Lower leg skin (tissue), 4 donors: ENCODE results near the gene TEK. TPM values are rescaled to one million over a fixed set of nuclear protein-coding genes. Genes with fewer than 3 reads are reported as not detected.

Source experiments
- DNase-seq, 2 donors: peaks; one replicate each; pipeline ENCODE4 v3.0.0-alpha.2; 2019; ENCODE audit warnings: low spot score in 2 of 2
- H3K4me3 ChIP-seq: fragments of 200-600 bp; sonication (generic); 2 replicates; pipeline ENCODE4 v1.5.1; 2017; ENCODE audit warnings: mild to moderate bottlenecking, low read depth; ENCODE audit not compliant: poor library complexity, severe bottlenecking
- POLR2A ChIP-seq, 2 donors: fragments of 450-650 bp; IDR thresholded peaks; one replicate each; pipeline ENCODE4 v1.6.1; 2016 to 2017; ENCODE audit warnings: antibody characterized with exemption in 2 of 2, mild to moderate bottlenecking in 1 of 2, moderate library complexity in 1 of 2
- WGBS, 2 donors: methylation state at CpG; one replicate each; pipeline ENCODE4 v1.1.5; 2018; 5-methylcytosine and 5-hydroxymethylcytosine counted together
- intact Hi-C: fragments of 100-400 bp; cut with DNase I; formaldehyde crosslinking; loops from one replicate; pipeline ENCODE4 v1.15.0; 2023; ENCODE audit warnings: low total_unique reads
- total RNA-seq, 4 donors: library from RNA; depleted of rRNA; stranded (reverse); fragments of >200 nt; gene quantifications; one replicate each; pipeline ENCODE4 v1.1.0, GENCODE V29; 2016
- TF ChIP-seq, protein P1 (sequence below), 3 donors: fragments of 450-650 bp; IDR thresholded peaks; one replicate each; pipeline ENCODE4 v1.5.1; 2016; ENCODE audit warnings: antibody characterized with exemption in 3 of 3, mild to moderate bottlenecking in 3 of 3, moderate library complexity in 2 of 3

TEK gene
- total RNA-seq, 4 donors from 2014 or later, result 2.5 to 9.2 (median 3.8) TPM

DNA sequence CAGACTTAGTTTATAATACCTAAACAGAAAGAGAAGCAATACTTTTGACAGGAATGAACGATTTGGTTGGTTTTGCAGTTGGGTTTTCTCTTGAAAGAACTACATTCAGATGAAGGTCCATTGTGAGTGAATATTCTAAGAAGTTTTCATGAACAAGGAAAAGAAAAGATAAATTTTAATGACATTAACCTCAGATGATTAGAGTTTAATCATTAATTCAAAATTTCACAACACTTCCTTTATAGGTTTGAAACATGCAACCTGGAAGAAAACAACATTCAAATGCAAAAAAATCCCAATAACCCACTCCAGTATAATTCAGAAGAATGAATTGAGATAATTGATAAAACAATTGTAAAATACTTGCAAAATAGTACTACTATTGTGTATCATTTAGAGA is 164.2 kb downstream of the TEK start:
- 88 to 95% methylated on average over 1 of the region's 1 CpG for WGBS, 2 donors
- TF ChIP-seq, protein P1, sequence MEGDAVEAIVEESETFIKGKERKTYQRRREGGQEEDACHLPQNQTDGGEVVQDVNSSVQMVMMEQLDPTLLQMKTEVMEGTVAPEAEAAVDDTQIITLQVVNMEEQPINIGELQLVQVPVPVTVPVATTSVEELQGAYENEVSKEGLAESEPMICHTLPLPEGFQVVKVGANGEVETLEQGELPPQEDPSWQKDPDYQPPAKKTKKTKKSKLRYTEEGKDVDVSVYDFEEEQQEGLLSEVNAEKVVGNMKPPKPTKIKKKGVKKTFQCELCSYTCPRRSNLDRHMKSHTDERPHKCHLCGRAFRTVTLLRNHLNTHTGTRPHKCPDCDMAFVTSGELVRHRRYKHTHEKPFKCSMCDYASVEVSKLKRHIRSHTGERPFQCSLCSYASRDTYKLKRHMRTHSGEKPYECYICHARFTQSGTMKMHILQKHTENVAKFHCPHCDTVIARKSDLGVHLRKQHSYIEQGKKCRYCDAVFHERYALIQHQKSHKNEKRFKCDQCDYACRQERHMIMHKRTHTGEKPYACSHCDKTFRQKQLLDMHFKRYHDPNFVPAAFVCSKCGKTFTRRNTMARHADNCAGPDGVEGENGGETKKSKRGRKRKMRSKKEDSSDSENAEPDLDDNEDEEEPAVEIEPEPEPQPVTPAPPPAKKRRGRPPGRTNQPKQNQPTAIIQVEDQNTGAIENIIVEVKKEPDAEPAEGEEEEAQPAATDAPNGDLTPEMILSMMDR (IDR thresholded peaks at IDR 0.05), result no peak
- TF ChIP-seq POLR2A (IDR thresholded peaks at IDR 0.05), result no peak
- intact Hi-C loops, result loop anchor here (10.0 kb wide), 1 partner anchor 228 kb away; no protein-coding TSS in a partner anchor
- no peak for DNase-seq
- H3K4me3 ChIP-seq, result no peak overlapping the region

DNA sequence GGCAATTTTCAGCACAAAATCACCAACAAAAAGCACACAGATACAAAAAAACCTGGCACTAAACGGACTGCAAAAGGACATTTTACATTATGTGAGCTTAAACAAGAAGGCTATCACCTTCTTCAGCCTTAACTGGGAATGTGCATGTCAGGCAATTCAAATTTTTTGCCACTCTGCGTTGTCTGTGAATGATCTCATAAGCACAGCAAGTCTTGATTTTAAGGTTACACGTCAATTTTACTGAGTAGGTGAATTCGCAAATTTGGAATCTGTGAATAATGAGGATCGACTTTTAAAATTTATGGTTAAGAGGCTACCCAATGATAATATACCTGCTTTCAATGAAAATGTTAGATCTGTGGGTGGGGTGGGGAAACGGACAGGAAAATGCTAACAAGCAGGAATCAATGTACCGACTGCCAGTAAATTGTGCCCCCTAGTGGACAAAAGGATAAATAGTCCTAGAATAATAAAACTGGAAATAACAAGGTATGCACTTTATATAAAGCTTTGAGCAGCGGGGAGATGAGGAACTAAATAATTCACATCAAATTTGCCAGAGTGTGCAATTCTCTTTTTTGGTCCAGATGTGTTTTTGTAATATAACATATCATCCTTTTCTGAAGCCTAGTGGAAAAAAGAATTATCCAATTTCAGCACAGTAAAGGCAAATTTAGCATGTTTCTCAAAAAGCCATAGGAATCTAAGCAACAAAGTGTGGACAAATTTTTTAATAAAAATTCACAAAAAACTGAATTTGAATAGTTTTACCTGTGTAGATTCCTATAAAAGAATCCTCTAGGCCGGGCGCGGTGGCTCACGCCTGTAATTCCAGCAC is 167.4 kb downstream of the TEK start:
- intact Hi-C loops, result loop anchor here (10.0 kb wide), 1 partner anchor 232 kb away; no protein-coding TSS in a partner anchor
- WGBS, 2 donors, result 40 to 43% methylated on average over 12 of the region's 12 CpGs

DNA sequence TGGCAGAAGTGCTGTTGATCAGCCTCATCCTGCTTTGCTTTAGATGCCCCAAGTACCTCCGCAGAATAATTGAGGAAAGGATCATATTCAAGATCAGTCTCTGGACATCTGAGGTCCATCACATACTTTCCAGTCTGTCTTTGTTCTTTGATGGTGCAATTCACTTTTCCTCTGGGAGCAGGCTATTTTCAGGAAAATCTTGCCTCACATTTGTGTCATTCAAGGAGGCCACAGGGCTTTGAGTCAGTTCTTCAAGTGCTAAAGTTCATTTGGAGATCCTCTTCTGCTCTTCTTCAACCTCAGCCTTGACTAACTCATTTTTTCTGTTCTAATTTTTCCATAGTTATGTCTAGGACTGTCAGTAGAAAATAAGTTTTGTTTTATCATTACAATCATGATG is 169.3 kb downstream of the TEK start:
- TF ChIP-seq, protein P1 (IDR thresholded peaks at IDR 0.05), result no peak
- no peak for TF ChIP-seq POLR2A (IDR thresholded peaks at IDR 0.05)
- H3K4me3 ChIP-seq, result no peak overlapping the region
- DNase-seq, result peak in 1 of 2 donors; percentile 23
- intact Hi-C loops, result loop anchor here (10.0 kb wide), 1 partner anchor 234 kb away; no protein-coding TSS in a partner anchor
- 80 to 81% methylated on average over 1 of the region's 1 CpG for WGBS, 2 donors

More for the DNA sequence above, 167.4 kb downstream of the TEK start:
- H3K4me3 ChIP-seq, result no peak overlapping the region
- DNase-seq, result no peak
- TF ChIP-seq, protein P1 (IDR thresholded peaks at IDR 0.05), result no peak

DNA sequence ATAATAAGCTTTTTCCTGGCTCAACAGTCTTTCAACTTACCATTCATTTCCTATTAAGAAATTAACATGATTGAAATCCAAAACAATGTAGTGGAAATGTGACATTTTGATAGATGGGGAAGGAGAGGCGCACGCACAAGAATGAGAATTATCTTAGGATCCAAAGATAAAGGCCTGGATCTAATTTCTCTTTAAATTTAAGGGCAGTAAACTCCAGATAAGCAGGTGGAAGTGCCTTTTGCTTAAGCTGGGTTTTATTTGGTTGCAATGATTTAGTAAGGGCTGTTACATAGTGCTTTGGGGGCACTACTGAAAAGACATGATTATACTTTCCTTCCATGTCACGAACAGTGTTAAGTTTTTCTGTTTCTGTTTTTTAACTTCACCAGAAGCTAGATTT is 170.6 kb downstream of the TEK start:
- TF ChIP-seq POLR2A (IDR thresholded peaks at IDR 0.05), result no peak
- DNase-seq, result no peak
- intact Hi-C loops, result loop anchor here (10.0 kb wide), 1 partner anchor 235 kb away; no protein-coding TSS in a partner anchor
- no peak overlapping the region for H3K4me3 ChIP-seq
- WGBS, 2 donors, result 86 to 91% methylated on average over 3 of the region's 3 CpGs

Other genes with a start within 250 kb of the TEK start
- gene CAAP1, start 216.4 kb upstream of the TEK start, total RNA-seq, result 10 to 100 TPM in 3 of 4 donors, 1 to 10 TPM in 1; 10.0 to 24.4 (median 20.3) TPM
- 10 to 100 TPM; 26.3 to 34.6 (median 29.3) TPM for gene PLAA, start 162.0 kb upstream of the TEK start, total RNA-seq
- gene IFT74, start 152.8 kb upstream of the TEK start, total RNA-seq, result 10 to 100 TPM in 2 of 4 donors, 1 to 10 TPM in 2; 7.6 to 13.9 (median 9.9) TPM
- gene LRRC19, start 103.6 kb upstream of the TEK start, total RNA-seq, result not detected
- gene EQTN, start 187.9 kb downstream of the TEK start, total RNA-seq, result under 1 TPM in 1 of 4 donors, not detected in 3; 0.42 TPM